C4-2B (cell line): ENCODE data around the gene IMPDH2.

Experiments
- ZFX ChIP-seq: fragments of 450-650 bp; IDR thresholded peaks from 2 replicates; pipeline ENCODE4 v1.6.1; 2017
- TF ChIP-seq, protein P1 (sequence below): fragments of 450-650 bp; conservative IDR thresholded peaks from 2 replicates; pipeline ENCODE4 v1.5.1; 2017; ENCODE audit warnings: mild to moderate bottlenecking

GRCh38 chr3:49053543-49053942, 24.3 kb upstream of the IMPDH2 start:
- TF ChIP-seq, protein P1, sequence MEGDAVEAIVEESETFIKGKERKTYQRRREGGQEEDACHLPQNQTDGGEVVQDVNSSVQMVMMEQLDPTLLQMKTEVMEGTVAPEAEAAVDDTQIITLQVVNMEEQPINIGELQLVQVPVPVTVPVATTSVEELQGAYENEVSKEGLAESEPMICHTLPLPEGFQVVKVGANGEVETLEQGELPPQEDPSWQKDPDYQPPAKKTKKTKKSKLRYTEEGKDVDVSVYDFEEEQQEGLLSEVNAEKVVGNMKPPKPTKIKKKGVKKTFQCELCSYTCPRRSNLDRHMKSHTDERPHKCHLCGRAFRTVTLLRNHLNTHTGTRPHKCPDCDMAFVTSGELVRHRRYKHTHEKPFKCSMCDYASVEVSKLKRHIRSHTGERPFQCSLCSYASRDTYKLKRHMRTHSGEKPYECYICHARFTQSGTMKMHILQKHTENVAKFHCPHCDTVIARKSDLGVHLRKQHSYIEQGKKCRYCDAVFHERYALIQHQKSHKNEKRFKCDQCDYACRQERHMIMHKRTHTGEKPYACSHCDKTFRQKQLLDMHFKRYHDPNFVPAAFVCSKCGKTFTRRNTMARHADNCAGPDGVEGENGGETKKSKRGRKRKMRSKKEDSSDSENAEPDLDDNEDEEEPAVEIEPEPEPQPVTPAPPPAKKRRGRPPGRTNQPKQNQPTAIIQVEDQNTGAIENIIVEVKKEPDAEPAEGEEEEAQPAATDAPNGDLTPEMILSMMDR: no peak
- TF ChIP-seq ZFX: no peak
